A549 (cell line): ENCODE data around the gene IRF4. TPM values are rescaled to one million over a fixed set of nuclear protein-coding genes. Genes with fewer than 3 reads are reported as not detected.

Experiments
- ATAC-seq, 2 experiments: fragments of 200-7000 bp in 1 of 2; fragments of >200 bp in 1 of 2; cut with Nextera tagmentation in 1 of 2; cut with Tn5 transposase in 1 of 2; 3 replicates each; pipeline versions ENCODE4 v1.8.0 to v1.9.1; 2018 to 2020; ENCODE audit warnings: mild to moderate bottlenecking in 1 of 2, moderate library complexity in 1 of 2
- CTCF ChIA-PET: fragments of 300-600 bp; sonication (Branson Sonifier 250); formaldehyde crosslinking; extraction: SDS; loops from one replicate; lab custom pipeline; 2021; ENCODE audit warnings: antibody characterized with exemption, inconsistent platforms; lab: Yijun Ruan, JAX
- POLR2A ChIA-PET: fragments of 350-600 bp; formaldehyde crosslinking; extraction: SDS; loops from one replicate; lab custom pipeline; 2021; ENCODE audit warnings: antibody characterized with exemption, inconsistent platforms; lab: Yijun Ruan, JAX
- DNase-seq, 2 experiments: peaks; one replicate each; pipeline versions ENCODE4 v3.0.0 to v3.0.0-alpha.2; 2011 to 2016; ENCODE audit warnings: low read depth in 1 of 2, low spot score in 1 of 2
- FAIRE-seq: peaks from 2 replicates; lab custom pipeline; 2011; peaks lifted over from hg19 to GRCh38; lab: Jason Lieb, UNC
- H3K27ac ChIP-seq, 2 experiments: fragments of >200 bp; sonication (Bioruptor Twin); formaldehyde crosslinking; 3 replicates each; pipeline ENCODE4 v1.5.1; 2016 to 2017
- H3K4me1 ChIP-seq: fragments of >200 bp; sonication (Bioruptor Twin); formaldehyde crosslinking; 3 replicates; pipeline ENCODE4 v1.6.1; 2016
- H3K4me2 ChIP-seq: fragments of >200 bp; sonication (Bioruptor Twin); formaldehyde crosslinking; 3 replicates; pipeline ENCODE4 v1.6.1; 2016
- H3K4me3 ChIP-seq: fragments of >200 bp; sonication (Bioruptor Twin); formaldehyde crosslinking; 3 replicates; pipeline ENCODE4 v1.5.1; 2016
- H3K9me3 ChIP-seq: fragments of >200 bp; sonication (Bioruptor Twin); formaldehyde crosslinking; 3 replicates; pipeline ENCODE4 v1.6.1; 2016
- CBX2 ChIP-seq: fragments of 200-600 bp; sonication (generic); IDR thresholded peaks from 2 replicates; pipeline ENCODE4 v1.6.1; 2016; ENCODE audit warnings: low read depth, mild to moderate bottlenecking, borderline replicate concordance
- CBX8 ChIP-seq: fragments of 200-600 bp; sonication (generic); IDR thresholded peaks from 2 replicates; pipeline ENCODE4 v1.6.1; 2016
- CHD4 ChIP-seq: fragments of 200-600 bp; sonication (generic); IDR thresholded peaks from 2 replicates; pipeline ENCODE4 v1.6.1; 2016; ENCODE audit warnings: antibody characterized with exemption, mild to moderate bottlenecking, borderline replicate concordance
- CTCF ChIP-seq: fragments of >200 bp; sonication (Bioruptor Twin); formaldehyde crosslinking; IDR thresholded peaks from 3 replicates; pipeline ENCODE4 v1.5.1; 2016
- ELK1 ChIP-seq: fragments of 150-350 bp; IDR thresholded peaks from 2 replicates; pipeline ENCODE4 v1.6.1; 2014; ENCODE audit warnings: low read depth, mild to moderate bottlenecking, low read length
- EP300 ChIP-seq, 2 experiments: fragments of >200 bp; sonication (Bioruptor Twin); formaldehyde crosslinking; IDR thresholded peaks; 2 replicates in 1 of 2; 3 replicates in 1 of 2; pipeline ENCODE4 v1.6.1; 2016 to 2017
- ESRRA ChIP-seq: fragments of 150-350 bp; IDR thresholded peaks from 2 replicates; pipeline ENCODE4 v1.6.1; 2014; ENCODE audit warnings: mild to moderate bottlenecking, low read length, borderline replicate concordance
- FOSL2 ChIP-seq, 2 experiments: fragments of 450-650 bp in 1 of 2; fragments of >200 bp in 1 of 2; sonication (Bioruptor Twin) in 1 of 2; formaldehyde crosslinking; IDR thresholded peaks; 2 replicates each; pipeline versions ENCODE4 v1.5.0 to v1.6.1; 2016 to 2020; ENCODE audit warnings: mild to moderate bottlenecking in 1 of 2, moderate library complexity in 1 of 2
- GATA3 ChIP-seq: IDR thresholded peaks from 2 replicates; pipeline ENCODE4 v1.6.1; 2012; ENCODE audit warnings: borderline replicate concordance
- HEYL ChIP-seq: fragments of 250-450 bp; sonication (Bioruptor Pico); IDR thresholded peaks from 2 replicates; pipeline ENCODE4 v1.8.0; 2021; ENCODE audit warnings: mild to moderate bottlenecking, moderate library complexity
- HOXB5 ChIP-seq: fragments of 250-450 bp; sonication (Bioruptor Pico); IDR thresholded peaks from 2 replicates; pipeline ENCODE4 v1.5.0; 2020; ENCODE audit warnings: mild to moderate bottlenecking, moderate library complexity
- KDM1A ChIP-seq: fragments of 200-600 bp; sonication (generic); IDR thresholded peaks from 2 replicates; pipeline ENCODE4 v1.6.1; 2016; ENCODE audit warnings: low read depth, mild to moderate bottlenecking
- KDM5A ChIP-seq: fragments of 200-600 bp; sonication (generic); IDR thresholded peaks from 2 replicates; pipeline ENCODE4 v1.6.1; 2016; ENCODE audit warnings: antibody characterized with exemption, mild to moderate bottlenecking
- MAFK ChIP-seq: fragments of 450-650 bp; IDR thresholded peaks from 2 replicates; pipeline ENCODE4 v1.6.1; 2014; ENCODE audit not compliant: partially characterized antibody
- MAX ChIP-seq: IDR thresholded peaks from 2 replicates; pipeline ENCODE4 v1.6.1; 2012
- MAZ ChIP-seq: fragments of 150-350 bp; IDR thresholded peaks from 2 replicates; pipeline ENCODE4 v1.6.1; 2014; ENCODE audit warnings: antibody characterized with exemption, low read depth, low read length, borderline replicate concordance
- MYC ChIP-seq: IDR thresholded peaks from 2 replicates; pipeline ENCODE4 v1.6.1; 2012; ENCODE audit warnings: mild to moderate bottlenecking, inconsistent platforms, low read length, improper control_type of control experiment, borderline replicate concordance
- NFE2L2 ChIP-seq: fragments of 150-350 bp; conservative IDR thresholded peaks from 2 replicates; pipeline ENCODE4 v1.6.1; 2014; ENCODE audit warnings: low read length
- NPAS2 ChIP-seq: fragments of 250-450 bp; sonication (Bioruptor Pico); IDR thresholded peaks from 2 replicates; pipeline ENCODE4 v1.8.0; 2022; ENCODE audit warnings: mild to moderate bottlenecking, moderate library complexity, borderline replicate concordance
- PHF8 ChIP-seq: fragments of 200-600 bp; sonication (generic); IDR thresholded peaks from 2 replicates; pipeline ENCODE4 v1.6.1; 2016; ENCODE audit warnings: low read depth, mild to moderate bottlenecking, antibody characterized with exemption, moderate library complexity, borderline replicate concordance
- POLR2AphosphoS2 ChIP-seq: conservative IDR thresholded peaks from 2 replicates; pipeline ENCODE4 v1.6.1; 2012; ENCODE audit warnings: low read length, improper control_type of control experiment, inconsistent platforms
- RAD21 ChIP-seq, 2 experiments: fragments of >200 bp in 1 of 2; sonication (Bioruptor Twin) in 1 of 2; formaldehyde crosslinking in 1 of 2; IDR thresholded peaks in 1 of 2; conservative IDR thresholded peaks in 1 of 2; 2 replicates in 1 of 2; 3 replicates in 1 of 2; pipeline ENCODE4 v1.6.1; 2012 to 2018; ENCODE audit warnings: inconsistent platforms in 1 of 2
- RCOR1 ChIP-seq: fragments of 150-350 bp; IDR thresholded peaks from 2 replicates; pipeline ENCODE4 v1.6.1; 2014; ENCODE audit warnings: antibody characterized with exemption, low read length, low read depth
- REST ChIP-seq: fragments of 200-600 bp; sonication (generic); IDR thresholded peaks from 2 replicates; pipeline ENCODE4 v1.6.1; 2016; ENCODE audit warnings: antibody characterized with exemption, mild to moderate bottlenecking, moderate library complexity
- TFCP2L1 ChIP-seq: fragments of 250-450 bp; sonication (Bioruptor Pico); IDR thresholded peaks from 2 replicates; pipeline ENCODE4 v1.5.0; 2021; ENCODE audit warnings: mild to moderate bottlenecking
- USF2 ChIP-seq: fragments of 450-650 bp; IDR thresholded peaks from 2 replicates; pipeline ENCODE4 v1.6.1; 2014; ENCODE audit warnings: antibody characterized with exemption
- ZSCAN20 ChIP-seq: fragments of 250-450 bp; sonication (Bioruptor Pico); IDR thresholded peaks from 2 replicates; pipeline ENCODE4 v1.8.0; 2022; ENCODE audit warnings: mild to moderate bottlenecking, moderate library complexity
- WGBS: methylation state at CpG from one replicate; pipeline ENCODE4 v1.1.6; 2017; ENCODE audit errors: missing lambda C conversion rate; 5-methylcytosine and 5-hydroxymethylcytosine counted together
- polyA plus RNA-seq, 4 experiments: library from polyadenylated mRNA; depleted of rRNA in 3 of 4; stranded (reverse); fragments of >200 nt; fragmentation: RNase III in 1 of 4; extraction: RNeasy Plus Mini Kit Qiagen cat#74134 plus additional on column Dnase treatment in 1 of 4; gene quantifications; 2 replicates in 3 of 4; 3 replicates in 1 of 4; pipeline ENCODE4 v1.2.3, GENCODE V29; 2011 to 2017

Gene IRF4
- polyA plus RNA-seq, 2 of the 4 experiments (the other 2 are of a cell fraction), result 0.03 TPM

GRCh38 chr6:365835-366234 is 25.7 kb upstream of the IRF4 start:
- no peak overlapping the region for H3K27ac ChIP-seq
- ATAC-seq, result no peak
- WGBS, result 32% methylated on average over 5 of the region's 6 CpGs
- ChIA-PET POLR2A (no interaction called here), CTCF (interaction anchor here (0.6 kb wide), 1 partner anchor 14 kb away, joined by 3 read pairs; no protein-coding TSS in a partner anchor)
- FAIRE-seq, result no peak
- DNase-seq, result no peak
- H3K4me1 ChIP-seq, result no peaks in the 10 kb centered on the region
- no peak for TF ChIP-seq CBX8
- no peak for TF ChIP-seq ZSCAN20 (CRISPR knock-in tag)
- no peak for TF ChIP-seq ELK1
- TF ChIP-seq ESRRA, result no peak
- no peak for TF ChIP-seq RAD21 (conservative IDR thresholded peaks at IDR 0.05 in 1 of 2, IDR thresholded peaks at IDR 0.05 in 1 of 2)
- TF ChIP-seq MAZ, result no peak
- no peak for TF ChIP-seq TFCP2L1
- no peak for TF ChIP-seq MAFK
- no peak for TF ChIP-seq KDM1A
- TF ChIP-seq POLR2AphosphoS2, result no peak
- TF ChIP-seq USF2, result no peak
- TF ChIP-seq MAX, result no peak
- no peak for TF ChIP-seq EP300 (IDR thresholded peaks at IDR 0.05)
- no peak for TF ChIP-seq PHF8
- H3K4me3 ChIP-seq, result no peak overlapping the region
- H3K9me3 ChIP-seq, result peaks cover 2% of the 10 kb centered on the region; the same call in 1 of the 3 replicates
- no peak overlapping the region for H3K4me2 ChIP-seq

GRCh38 chr6:366389-367297 is 24.9 kb upstream of the IRF4 start:
- Histone ChIP-seq H3K9me3 (peaks cover 2% of the 10 kb centered on the region; the same call in 1 of the 3 replicates), H3K27ac (no peak overlapping the region), H3K4me1 (no peaks in the 10 kb centered on the region), H3K4me2 (no peak overlapping the region), H3K4me3 (no peak overlapping the region)
- ATAC-seq (no peak), FAIRE-seq (no peak), DNase-seq (no peak)
- POLR2A ChIA-PET, result no interaction called here
- WGBS, result 36% methylated on average over 19 of the region's 19 CpGs
- TF ChIP-seq EP300 (IDR thresholded peaks at IDR 0.05) (no peak), GATA3 (no peak), NPAS2 (CRISPR knock-in tag) (no peak), HOXB5 (CRISPR knock-in tag) (no peak), KDM5A (no peak), CTCF (no peak), NFE2L2 (no peak), CBX2 (no peak), USF2 (no peak), KDM1A (no peak), FOSL2 (IDR thresholded peaks at IDR 0.05) (no peak), FOSL2 (CRISPR knock-in tag; IDR thresholded peaks at IDR 0.05) (no peak), RCOR1 (no peak), HEYL (CRISPR knock-in tag) (no peak), CHD4 (no peak), REST (no peak), MYC (no peak)
- CTCF ChIA-PET, result no interaction called here
